CD4-positive, alpha-beta T cell (primary cell): ENCODE results near the gene KLB. TPM values are rescaled to one million over a fixed set of nuclear protein-coding genes. Genes with fewer than 3 reads are reported as not detected.
A peak's percentile ranks its signal among the peaks of the same experiment; 100 is the strongest.
"Not testable (repeated sequence)": the region's sequence is repeated elsewhere in the genome, so short reads cannot be mapped to it uniquely, and the experiment has no call there.

Experiments
- ATAC-seq: fragments of 200-7000 bp; cut with Tn5 transposase; one replicate; pipeline ENCODE4 v1.10.0; 2022; ENCODE audit warnings: mild to moderate bottlenecking; ENCODE audit not compliant: poor library complexity
- CTCF ChIA-PET: fragments of 350-600 bp; sonication (Branson Sonifier 250); formaldehyde crosslinking; loops from one replicate; lab custom pipeline; 2021; ENCODE audit warnings: antibody characterized with exemption, inconsistent platforms; lab: Charles Lee
- POLR2A ChIA-PET: fragments of 350-600 bp; sonication (Branson Sonifier 250); formaldehyde crosslinking; loops from one replicate; lab custom pipeline; 2021; ENCODE audit warnings: antibody characterized with exemption, inconsistent platforms; lab: Charles Lee
- DNase-seq, 14 experiments: peaks; one replicate each; pipeline ENCODE4 v3.0.0-alpha.2; 2013 to 2020; ENCODE audit warnings: mixed read lengths in 2 of 14
- H3K27ac ChIP-seq, 2 donors: one replicate each; pipeline versions ENCODE4 v1.5.1 to v1.7.0; 2013; ENCODE audit warnings: low read length in 2 of 2, low read depth in 1 of 2, mild to moderate bottlenecking in 1 of 2
- H3K27me3 ChIP-seq, 2 experiments: 1 replicate in 1 of 2; 2 replicates in 1 of 2; pipeline versions ENCODE4 v1.6.1 to v1.7.0; 2013; ENCODE audit warnings: low read length in 2 of 2, control low read depth in 1 of 2, mild to moderate bottlenecking in 1 of 2, moderate library complexity in 1 of 2; ENCODE audit not compliant: insufficient read depth in 2 of 2, control insufficient read depth in 1 of 2
- H3K36me3 ChIP-seq: one replicate; pipeline ENCODE4 v1.6.1; 2013; ENCODE audit warnings: low read length, control low read depth; ENCODE audit not compliant: insufficient read depth
- H3K4me1 ChIP-seq: one replicate; pipeline ENCODE4 v1.6.1; 2013; ENCODE audit warnings: low read length, control low read depth; ENCODE audit not compliant: insufficient read depth
- H3K4me3 ChIP-seq: one replicate; pipeline ENCODE4 v1.5.1; 2013; ENCODE audit warnings: mild to moderate bottlenecking, low read length, moderate library complexity
- H3K9me3 ChIP-seq, 2 experiments: 1 replicate in 1 of 2; 2 replicates in 1 of 2; pipeline versions ENCODE4 v1.6.1 to v1.7.0; 2013; ENCODE audit warnings: low read length in 2 of 2, mild to moderate bottlenecking in 2 of 2, control low read depth in 1 of 2, moderate library complexity in 1 of 2; ENCODE audit not compliant: control insufficient read depth in 1 of 2, insufficient read depth in 1 of 2
- H3K27ac Mint-ChIP-seq: one replicate; pipeline ENCODE4 v1.8.0; 2020; ENCODE audit warnings: mixed read lengths
- H3K27me3 Mint-ChIP-seq: one replicate; pipeline ENCODE4 v1.8.0; 2021; ENCODE audit warnings: mixed read lengths
- H3K36me3 Mint-ChIP-seq: one replicate; pipeline ENCODE4 v1.8.0; 2021; ENCODE audit warnings: low read depth, mixed read lengths
- H3K4me1 Mint-ChIP-seq: one replicate; pipeline ENCODE4 v1.8.0; 2021; ENCODE audit warnings: low read depth, mixed read lengths
- H3K4me3 Mint-ChIP-seq: one replicate; pipeline ENCODE4 v1.8.0; 2020; ENCODE audit warnings: mild to moderate bottlenecking, mixed read lengths
- H3K9me3 Mint-ChIP-seq: one replicate; pipeline ENCODE4 v1.8.0; 2020; ENCODE audit warnings: mixed read lengths
- intact Hi-C, 2 experiments: fragments of 100-400 bp; cut with DNase I in 1 of 2; cut with micrococcal nuclease in 1 of 2; formaldehyde crosslinking; loops; one replicate each; pipeline versions ENCODE4 v1.15.1 to v1.9.0; 2023 to 2025; cut with DNase I, micrococcal nuclease
- polyA plus RNA-seq, 2 donors: library from polyadenylated mRNA; unstranded; fragments of 120-200 nt; gene quantifications; one replicate each; pipeline ENCODE4 v1.2.1, GENCODE V29; 2013
- total RNA-seq, 174 experiments: library from RNA in 2 of 174; stranded (reverse) in 2 of 174; gene quantifications; one replicate each; pipeline ENCODE4 v1.2.3 and lab custom pipeline; 2021 to 2026
- TF ChIP-seq, protein P1 (sequence below): fragments of 200-600 bp; IDR thresholded peaks from one replicate; pipeline ENCODE4 v1.8.0; 2022; ENCODE audit warnings: antibody characterized with exemption, mild to moderate bottlenecking

Gene KLB
- total RNA-seq, result not detected
- polyA plus RNA-seq (2013, experiment 1 of 2), result 0.04 TPM
- polyA plus RNA-seq (2013, experiment 2 of 2), result 0.24 TPM
- total RNA-seq (lab: John Stamatoyannopoulos, UW), result 0 to 0.24 (median 0) reads per million in 172 experiments

DNA sequence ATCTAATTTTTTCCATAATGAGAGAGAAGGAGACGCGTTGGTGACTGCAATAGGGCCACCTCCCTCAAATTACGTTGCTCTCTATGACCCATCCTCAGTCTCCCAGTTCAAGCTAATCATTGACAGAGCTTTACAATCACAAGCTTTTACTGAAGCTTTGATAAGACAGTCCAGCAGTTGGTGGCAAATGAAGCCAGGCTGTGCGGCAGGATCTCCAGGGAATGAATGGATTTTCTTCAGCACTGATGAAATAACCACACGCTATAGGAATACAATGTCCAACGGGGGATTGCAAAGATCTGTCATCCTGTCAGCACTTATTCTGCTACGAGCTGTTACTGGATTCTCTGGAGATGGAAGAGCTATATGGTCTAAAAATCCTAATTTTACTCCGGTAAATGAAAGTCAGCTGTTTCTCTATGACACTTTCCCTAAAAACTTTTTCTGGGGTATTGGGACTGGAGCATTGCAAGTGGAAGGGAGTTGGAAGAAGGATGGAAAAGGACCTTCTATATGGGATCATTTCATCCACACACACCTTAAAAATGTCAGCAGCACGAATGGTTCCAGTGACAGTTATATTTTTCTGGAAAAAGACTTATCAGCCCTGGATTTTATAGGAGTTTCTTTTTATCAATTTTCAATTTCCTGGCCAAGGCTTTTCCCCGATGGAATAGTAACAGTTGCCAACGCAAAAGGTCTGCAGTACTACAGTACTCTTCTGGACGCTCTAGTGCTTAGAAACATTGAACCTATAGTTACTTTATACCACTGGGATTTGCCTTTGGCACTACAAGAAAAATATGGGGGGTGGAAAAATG, at the start of gene KLB:
KLB (plus strand) TSS at position 168 of the 821 bp plus-strand sequence; CDS start at position 188, 20 bp downstream.
- DNase-seq (no peak), ATAC-seq (no peak)
- Histone ChIP-seq H3K27ac (no peak within 1 kb of the TSS), H3K4me3 (no peak within 1 kb of the TSS), H3K27me3 (no peaks in the 10 kb centered on the region), H3K36me3 (no peaks in the 10 kb centered on the region), H3K9me3 (no peaks in the 10 kb centered on the region), H3K4me1 (no peaks in the 10 kb centered on the region)
- Mint-ChIP-seq H3K27ac (no peak within 1 kb of the TSS), H3K27me3 (no peaks in the 10 kb centered on the region), H3K4me1 (no peaks in the 10 kb centered on the region), H3K36me3 (no peaks in the 10 kb centered on the region), H3K9me3 (no peaks in the 10 kb centered on the region), H3K4me3 (no peak within 1 kb of the TSS)
- ChIA-PET CTCF (interaction anchor here (0.8 to 2.3 kb wide), 2 partner anchors 11 to 89 kb away, joined by 4 to 6 read pairs; no protein-coding TSS in a partner anchor), POLR2A (no interaction called here)
- TF ChIP-seq, protein P1, sequence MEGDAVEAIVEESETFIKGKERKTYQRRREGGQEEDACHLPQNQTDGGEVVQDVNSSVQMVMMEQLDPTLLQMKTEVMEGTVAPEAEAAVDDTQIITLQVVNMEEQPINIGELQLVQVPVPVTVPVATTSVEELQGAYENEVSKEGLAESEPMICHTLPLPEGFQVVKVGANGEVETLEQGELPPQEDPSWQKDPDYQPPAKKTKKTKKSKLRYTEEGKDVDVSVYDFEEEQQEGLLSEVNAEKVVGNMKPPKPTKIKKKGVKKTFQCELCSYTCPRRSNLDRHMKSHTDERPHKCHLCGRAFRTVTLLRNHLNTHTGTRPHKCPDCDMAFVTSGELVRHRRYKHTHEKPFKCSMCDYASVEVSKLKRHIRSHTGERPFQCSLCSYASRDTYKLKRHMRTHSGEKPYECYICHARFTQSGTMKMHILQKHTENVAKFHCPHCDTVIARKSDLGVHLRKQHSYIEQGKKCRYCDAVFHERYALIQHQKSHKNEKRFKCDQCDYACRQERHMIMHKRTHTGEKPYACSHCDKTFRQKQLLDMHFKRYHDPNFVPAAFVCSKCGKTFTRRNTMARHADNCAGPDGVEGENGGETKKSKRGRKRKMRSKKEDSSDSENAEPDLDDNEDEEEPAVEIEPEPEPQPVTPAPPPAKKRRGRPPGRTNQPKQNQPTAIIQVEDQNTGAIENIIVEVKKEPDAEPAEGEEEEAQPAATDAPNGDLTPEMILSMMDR, result no peak
- intact Hi-C loops, result no loop called here

DNA sequence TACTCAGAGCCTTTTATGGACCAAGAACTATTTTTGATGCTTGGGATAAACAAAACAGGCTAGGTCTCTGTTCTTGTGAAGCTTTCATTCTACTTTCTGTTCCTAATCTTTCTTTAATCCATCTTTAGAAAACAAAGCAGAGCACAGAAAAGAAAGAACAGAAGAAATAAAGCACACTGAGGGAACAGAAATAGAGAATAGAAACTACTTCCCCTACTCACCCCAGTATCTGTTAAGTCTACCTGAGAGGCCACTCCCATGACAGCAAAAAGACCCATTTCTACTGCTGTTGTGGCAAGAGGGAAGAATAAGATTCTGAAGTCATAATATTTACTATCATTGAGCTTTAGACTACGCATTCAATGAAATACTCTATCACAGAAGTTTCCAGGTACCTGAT, 49.7 kb upstream of the KLB start:
- TF ChIP-seq, protein P1, result no peak
- CTCF ChIA-PET, result interaction anchor here (0.6 kb wide), 1 partner anchor 13 kb away, joined by 3 read pairs; no protein-coding TSS in a partner anchor
- Mint-ChIP-seq H3K27me3 (no peaks in the 10 kb centered on the region), H3K4me1 (peaks cover 59% of the 10 kb centered on the region), H3K27ac (peak overlapping the region; percentile 81), H3K36me3 (peaks cover 30% of the 10 kb centered on the region), H3K4me3 (peak overlapping the region; percentile 15), H3K9me3 (no peaks in the 10 kb centered on the region)
- peaks cover 5% of the 10 kb centered on the region for H3K36me3 ChIP-seq
- POLR2A ChIA-PET, result interaction anchor here (2.3 kb wide), 1 partner anchor 9 kb away, joined by 14 read pairs; the partner anchor contains the start of gene RFC1
- H3K27ac ChIP-seq, result no peak overlapping the region
- intact Hi-C loops, result loop anchor here in 1 of 2 experiments (10.0 kb wide), 1 partner anchor 1382 kb away; no protein-coding TSS in a partner anchor
- no peaks in the 10 kb centered on the region for H3K9me3 ChIP-seq
- peaks cover 23% of the 10 kb centered on the region for H3K4me1 ChIP-seq
- H3K27me3 ChIP-seq, result no peaks in the 10 kb centered on the region
- no peak overlapping the region for H3K4me3 ChIP-seq
- DNase-seq, result no peak
- ATAC-seq, result no peak

DNA sequence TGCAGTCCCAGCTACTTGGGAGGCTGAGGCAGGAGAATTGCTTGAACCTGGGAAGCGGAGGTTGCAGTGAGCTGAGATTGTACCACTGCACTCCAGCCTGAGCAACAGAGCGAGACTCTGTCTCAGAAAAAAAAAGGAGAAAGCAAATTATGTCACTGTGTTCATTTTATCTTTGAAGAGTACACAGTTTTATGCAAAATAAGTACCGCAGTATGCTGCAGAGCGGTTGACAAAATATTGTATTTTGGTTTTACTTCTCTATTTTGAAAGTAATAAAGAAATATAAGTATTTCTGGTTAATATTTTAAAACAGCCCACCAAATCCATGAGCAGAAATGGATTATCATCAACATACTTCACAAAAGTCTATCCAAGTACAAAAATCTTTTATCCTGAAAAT, 46.1 kb upstream of the KLB start:
- H3K4me3 Mint-ChIP-seq, H3K4me3 ChIP-seq, H3K9me3 ChIP-seq, H3K27ac ChIP-seq, H3K27ac Mint-ChIP-seq, H3K27me3 Mint-ChIP-seq, ATAC-seq, H3K36me3 ChIP-seq, DNase-seq, POLR2A ChIA-PET, H3K27me3 ChIP-seq, H3K9me3 Mint-ChIP-seq, CTCF ChIA-PET: not testable (repeated sequence)
- Mint-ChIP-seq H3K36me3 (peaks cover 25% of the 10 kb centered on the region), H3K4me1 (peaks cover 52% of the 10 kb centered on the region)
- peaks cover 33% of the 10 kb centered on the region for H3K4me1 ChIP-seq
- intact Hi-C loops, result loop anchor here in 1 of 2 experiments (10.0 kb wide), 1 partner anchor 164 kb away; the partner anchor contains the start of gene UGDH
